GM21447 (cell line): ENCODE measurements around the gene TYR.
"Not testable (repeated sequence)": the region's sequence is repeated elsewhere in the genome, so short reads cannot be mapped to it uniquely, and the experiment has no call there.

ENCODE experiments used
- ATAC-seq: cut with Tn5 transposase; IDR thresholded peaks from one replicate; pipeline ENCODE4 v1.9.1; 2021; ENCODE audit not compliant: unreplicated experiment

The TYR gene

GRCh38 chr11:89342880-89343572, 165.4 kb downstream of the TYR start:
- ATAC-seq = not testable (repeated sequence)
